Stomach (tissue), 9 donors: ENCODE measurements around the gene TMEM134. TPM values are rescaled to one million over a fixed set of nuclear protein-coding genes. Genes with fewer than 3 reads are reported as not detected.

Experiments used
- DNase-seq, 2 donors: peaks; one replicate each; pipeline versions ENCODE4 v3.0.0 to v3.0.0-alpha.2; 2013 to 2019
- H3K27ac ChIP-seq, 5 donors: fragments of 200-600 bp in 4 of 5; sonication (generic) in 4 of 5; one replicate each; pipeline ENCODE4 v1.5.1; 2013 to 2019; ENCODE audit warnings: mild to moderate bottlenecking in 1 of 5, moderate library complexity in 1 of 5
- H3K27me3 ChIP-seq, 3 donors: fragments of 200-600 bp; sonication (generic); one replicate each; pipeline ENCODE4 v1.5.1; 2017 to 2019; ENCODE audit warnings: mixed run types in 1 of 3
- H3K36me3 ChIP-seq, 4 donors: fragments of 200-600 bp; sonication (generic); 1 replicate in 3 of 4; 2 replicates in 1 of 4; pipeline ENCODE4 v1.5.1; 2016 to 2019
- H3K4me1 ChIP-seq, 4 donors: fragments of 200-600 bp; sonication (generic); one replicate each; pipeline ENCODE4 v1.5.1; 2016 to 2019
- H3K4me3 ChIP-seq, 4 donors: fragments of 200-600 bp; sonication (generic) in 3 of 4; one replicate each; pipeline ENCODE4 v1.5.1; 2016 to 2019; ENCODE audit warnings: mild to moderate bottlenecking in 1 of 4
- H3K9me3 ChIP-seq, 4 donors: fragments of 200-600 bp; sonication (generic); one replicate each; pipeline ENCODE4 v1.5.1; 2016 to 2019
- CTCF ChIP-seq, 7 experiments: fragments of 450-650 bp in 4 of 7; fragments of 200-600 bp in 3 of 7; sonication (generic) in 3 of 7; IDR thresholded peaks; one replicate each; pipeline ENCODE4 v1.5.1; 2016 to 2019; ENCODE audit warnings: antibody characterized with exemption in 7 of 7, control low read depth in 2 of 7, mild to moderate bottlenecking in 1 of 7
- EP300 ChIP-seq: sonication (generic); formaldehyde crosslinking; IDR thresholded peaks from one replicate; pipeline ENCODE4 v1.6.1; 2017; ENCODE audit warnings: antibody characterized with exemption
- POLR2A ChIP-seq, 4 donors: fragments of 450-650 bp; IDR thresholded peaks; one replicate each; pipeline ENCODE4 v1.6.1; 2016; ENCODE audit warnings: antibody characterized with exemption in 4 of 4, control low read depth in 2 of 4, mild to moderate bottlenecking in 1 of 4, moderate library complexity in 1 of 4
- POLR2AphosphoS5 ChIP-seq, 3 donors: sonication (generic); formaldehyde crosslinking; IDR thresholded peaks; one replicate each; pipeline ENCODE4 v1.6.1; 2016; ENCODE audit warnings: antibody characterized with exemption in 3 of 3
- WGBS, 5 donors: extraction: QIAGEN DNeasy Blood & Tissue Kit in 3 of 5; methylation state at CpG; one replicate each; pipeline versions ENCODE4 v1.1.5 to v1.1.7; 2013 to 2018; 5-methylcytosine and 5-hydroxymethylcytosine counted together
- intact Hi-C: fragments of 100-400 bp; cut with DNase I; formaldehyde crosslinking; loops from one replicate; pipeline ENCODE4 v1.15.1; 2023; ENCODE audit warnings: low total_unique reads
- polyA plus RNA-seq, 3 donors: library from polyadenylated mRNA; stranded (reverse); fragments of 200-250 nt; gene quantifications; one replicate each; pipeline ENCODE4 v1.2.3, GENCODE V29; 2013
- total RNA-seq, 5 donors: library from RNA; depleted of rRNA; stranded (reverse); fragments of >200 nt; gene quantifications; one replicate each; pipeline versions ENCODE4 v1.1.0 to v1.2.3, GENCODE V29; 2014 to 2016
- donor health status: healthy with polysubstance abuse.
- donor health status: Bipolar disorder and iron deficiency.
- donor health status: healthy.

The TMEM134 gene
- total and polyA plus RNA-seq, 8 donors, result 57.6 to 392 (median 128) TPM

DNA sequence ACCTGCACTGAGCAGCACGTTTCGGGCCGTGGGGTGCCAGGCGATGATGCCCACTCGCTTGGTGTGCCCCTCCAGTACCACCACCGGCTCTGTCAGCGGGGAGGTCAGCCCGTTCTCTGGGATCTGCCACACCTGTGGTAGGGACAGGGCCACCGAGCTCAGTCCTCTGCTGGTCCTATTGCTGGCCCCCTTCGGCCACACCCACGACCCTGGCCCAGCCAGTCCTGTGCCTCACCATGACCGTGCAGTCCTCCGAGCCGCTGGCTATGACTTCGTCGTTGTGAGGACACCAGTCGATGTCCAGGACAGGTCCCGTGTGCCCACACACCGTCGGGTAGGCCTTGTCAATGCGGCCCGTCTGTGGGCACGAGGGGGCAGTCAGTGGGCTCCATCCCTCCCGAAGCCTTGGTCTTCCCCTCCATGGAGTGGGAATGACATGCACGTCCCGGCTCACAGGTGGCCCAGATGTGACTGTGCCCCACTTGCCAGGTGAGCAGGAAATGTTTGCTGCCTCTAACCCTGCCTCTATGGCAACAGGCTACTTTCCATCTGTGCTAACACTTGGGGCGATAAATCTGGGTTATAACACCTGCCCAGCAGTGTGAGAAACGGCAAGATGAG, 27.2 kb downstream of the TMEM134 start:
- Histone ChIP-seq H3K4me1 (peaks cover 39 to 72% (median 60%) of the 10 kb centered on the region in 4 donors), H3K36me3 (peaks cover 4 to 54% (median 52%) of the 10 kb centered on the region in 4 donors), H3K27ac (peak overlapping the region in 4 of 5 donors; percentile 91 to 96 (median 96)), H3K27me3 (no peaks in the 10 kb centered on the region), H3K9me3 (no peaks in the 10 kb centered on the region), H3K4me3 (peak overlapping the region; percentile 77 to 82 (median 78))
- DNase-seq, result peak in 1 of 2 donors; percentile 26
- no peak for TF ChIP-seq EP300
- TF ChIP-seq POLR2A (IDR thresholded peaks at IDR 0.05), result no peak
- no peak for TF ChIP-seq CTCF (IDR thresholded peaks at IDR 0.05)
- TF ChIP-seq POLR2AphosphoS5 (IDR thresholded peaks at IDR 0.05), result no peak
- WGBS, 5 donors, result 72 to 78% (median 74%) methylated on average over 12 to 28 of the region's 28 CpGs
- intact Hi-C loops, result no loop called here

GRCh38 chr11:67441098-67441563, 27.9 kb downstream of the TMEM134 start:
- peak overlapping the region in 1 of 4 donors; percentile 45 for H3K4me3 ChIP-seq
- TF ChIP-seq POLR2AphosphoS5 (IDR thresholded peaks at IDR 0.05) (no peak), POLR2A (IDR thresholded peaks at IDR 0.05) (no peak), EP300 (no peak), CTCF (IDR thresholded peaks at IDR 0.05) (no peak)
- H3K27me3 ChIP-seq, result no peaks in the 10 kb centered on the region
- 82 to 87% (median 86%) methylated on average over 17 to 21 of the region's 21 CpGs for WGBS, 5 donors
- H3K27ac ChIP-seq, result peak overlapping the region in 4 of 5 donors; percentile 8 to 96 (median 89)
- peaks cover 39 to 79% (median 64%) of the 10 kb centered on the region in 4 donors for H3K4me1 ChIP-seq
- H3K36me3 ChIP-seq, result peaks cover 4 to 61% (median 58%) of the 10 kb centered on the region in 4 donors
- intact Hi-C loops, result no loop called here
- H3K9me3 ChIP-seq, result no peaks in the 10 kb centered on the region
- DNase-seq, result no peak

DNA sequence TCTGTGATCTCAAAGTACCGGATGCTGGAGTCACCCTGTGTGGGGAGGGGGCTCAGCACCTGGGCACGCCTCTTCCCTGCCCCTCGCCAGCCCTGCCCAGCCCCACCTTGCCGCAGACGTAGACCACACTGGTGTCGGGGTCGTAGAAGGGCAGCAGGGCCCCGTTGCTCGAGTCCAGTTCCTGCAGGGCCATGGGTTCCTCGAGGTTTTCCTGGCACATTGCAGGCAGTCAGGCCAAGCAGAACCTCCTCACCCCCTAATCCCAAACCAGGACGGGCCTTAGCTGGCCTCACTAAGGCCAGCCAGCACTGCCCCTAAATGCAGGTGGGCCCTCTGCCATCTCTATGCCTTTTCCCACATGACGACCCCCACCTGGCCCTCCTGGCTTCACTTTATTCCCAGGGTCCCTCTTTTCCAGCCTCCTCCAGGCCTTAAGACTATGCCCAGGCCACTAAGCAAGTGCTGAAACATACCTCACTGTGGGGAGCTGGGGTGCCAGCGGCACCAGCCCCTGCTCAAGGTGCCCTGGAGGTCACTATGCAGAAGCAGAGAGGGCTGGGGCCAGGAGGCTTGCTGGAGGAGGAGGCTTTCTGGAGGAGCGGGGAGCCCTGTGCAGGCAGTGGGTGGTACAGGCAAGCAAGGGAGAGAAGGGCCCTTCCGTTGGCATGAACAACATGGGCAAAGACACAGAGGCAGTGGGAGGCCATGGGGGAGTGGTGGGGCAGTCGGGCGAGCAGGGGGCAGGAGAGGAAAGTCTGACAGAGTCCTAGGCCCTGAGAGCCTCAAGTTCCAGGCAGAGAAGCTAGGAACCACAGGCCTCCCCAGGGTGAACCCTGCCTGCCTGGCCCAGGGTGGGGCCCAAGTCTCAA, 28.6 kb downstream of the TMEM134 start:
- Histone ChIP-seq H3K4me3 (peak overlapping the region in 1 of 4 donors; percentile 45), H3K36me3 (peaks cover 7 to 68% (median 65%) of the 10 kb centered on the region in 4 donors), H3K27me3 (no peaks in the 10 kb centered on the region), H3K4me1 (peaks cover 39 to 83% (median 71%) of the 10 kb centered on the region in 4 donors), H3K27ac (peak overlapping the region; percentile 3 to 96 (median 73)), H3K9me3 (no peaks in the 10 kb centered on the region)
- intact Hi-C loops, result no loop called here
- 55 to 72% (median 60%) methylated on average over 10 to 17 of the region's 17 CpGs for WGBS, 5 donors
- TF ChIP-seq EP300 (no peak), POLR2A (IDR thresholded peaks at IDR 0.05) (no peak), CTCF (IDR thresholded peaks at IDR 0.05) (no peak)
- no peak for DNase-seq
